NCI-H2029 (cell line): ENCODE data around the gene ANKRD34B.

ENCODE experiments used
- DNase-seq: peaks from one replicate; lab custom pipeline; 2025; lab: John Stamatoyannopoulos, UW

ANKRD34B gene

GRCh38 chr5:80569086-80569960 lies 757 bp downstream of the ANKRD34B start:
- no peak for DNase-seq

GRCh38 chr5:80568251-80568650 lies 1.8 kb downstream of the ANKRD34B start:
- no peak for DNase-seq

- DNase-seq: no peak
Measured at GRCh38 chr5:80566711-80567259, 3.3 kb downstream of the ANKRD34B start.

- DNase-seq: no peak
Measured at GRCh38 chr5:80565330-80565729, 4.8 kb downstream of the ANKRD34B start.

- DNase-seq: no peak
Measured at GRCh38 chr5:80559244-80559643, 10.8 kb downstream of the ANKRD34B start.

- no peak for DNase-seq
Measured at GRCh38 chr5:80555099-80555498, 15.0 kb downstream of the ANKRD34B start.

- no peak for DNase-seq
Measured at GRCh38 chr5:80554646-80555045, 15.4 kb downstream of the ANKRD34B start.

GRCh38 chr5:80541392-80541791 lies 28.7 kb downstream of the ANKRD34B start:
- no peak for DNase-seq

- DNase-seq: no peak
Measured at GRCh38 chr5:80540691-80541090, 29.4 kb downstream of the ANKRD34B start.

- no peak for DNase-seq
Measured at GRCh38 chr5:80516826-80517225, 53.3 kb downstream of the ANKRD34B start.

- DNase-seq: no peak
Measured at GRCh38 chr5:80509362-80509761, 60.7 kb downstream of the ANKRD34B start.

GRCh38 chr5:80508844-80509243 lies 61.2 kb downstream of the ANKRD34B start:
- DNase-seq: no peak

GRCh38 chr5:80507663-80508062 lies 62.4 kb downstream of the ANKRD34B start:
- DNase-seq: no peak
